Stomach (tissue), 9 donors: ENCODE results near the gene CCDC93. TPM values are rescaled to one million over a fixed set of nuclear protein-coding genes. Genes with fewer than 3 reads are reported as not detected.
A peak's percentile ranks its signal among the peaks of the same experiment; 100 is the strongest.
"Not testable (repeated sequence)": the region's sequence is repeated elsewhere in the genome, so short reads cannot be mapped to it uniquely, and the experiment has no call there.

Experiments used
- DNase-seq, 2 donors: peaks; one replicate each; pipeline versions ENCODE4 v3.0.0 to v3.0.0-alpha.2; 2013 to 2019
- H3K27ac ChIP-seq, 5 donors: fragments of 200-600 bp in 4 of 5; sonication (generic) in 4 of 5; one replicate each; pipeline ENCODE4 v1.5.1; 2013 to 2019; ENCODE audit warnings: mild to moderate bottlenecking in 1 of 5, moderate library complexity in 1 of 5
- H3K27me3 ChIP-seq, 3 donors: fragments of 200-600 bp; sonication (generic); one replicate each; pipeline ENCODE4 v1.5.1; 2017 to 2019; ENCODE audit warnings: mixed run types in 1 of 3
- H3K36me3 ChIP-seq, 4 donors: fragments of 200-600 bp; sonication (generic); 1 replicate in 3 of 4; 2 replicates in 1 of 4; pipeline ENCODE4 v1.5.1; 2016 to 2019
- H3K4me1 ChIP-seq, 4 donors: fragments of 200-600 bp; sonication (generic); one replicate each; pipeline ENCODE4 v1.5.1; 2016 to 2019
- H3K4me3 ChIP-seq, 4 donors: fragments of 200-600 bp; sonication (generic) in 3 of 4; one replicate each; pipeline ENCODE4 v1.5.1; 2016 to 2019; ENCODE audit warnings: mild to moderate bottlenecking in 1 of 4
- H3K9me3 ChIP-seq, 4 donors: fragments of 200-600 bp; sonication (generic); one replicate each; pipeline ENCODE4 v1.5.1; 2016 to 2019
- CTCF ChIP-seq, 7 experiments: fragments of 450-650 bp in 4 of 7; fragments of 200-600 bp in 3 of 7; sonication (generic) in 3 of 7; IDR thresholded peaks; one replicate each; pipeline ENCODE4 v1.5.1; 2016 to 2019; ENCODE audit warnings: antibody characterized with exemption in 7 of 7, control low read depth in 2 of 7, mild to moderate bottlenecking in 1 of 7
- EP300 ChIP-seq: sonication (generic); formaldehyde crosslinking; IDR thresholded peaks from one replicate; pipeline ENCODE4 v1.6.1; 2017; ENCODE audit warnings: antibody characterized with exemption
- POLR2A ChIP-seq, 4 donors: fragments of 450-650 bp; IDR thresholded peaks; one replicate each; pipeline ENCODE4 v1.6.1; 2016; ENCODE audit warnings: antibody characterized with exemption in 4 of 4, control low read depth in 2 of 4, mild to moderate bottlenecking in 1 of 4, moderate library complexity in 1 of 4
- POLR2AphosphoS5 ChIP-seq, 3 donors: sonication (generic); formaldehyde crosslinking; IDR thresholded peaks; one replicate each; pipeline ENCODE4 v1.6.1; 2016; ENCODE audit warnings: antibody characterized with exemption in 3 of 3
- WGBS, 5 donors: extraction: QIAGEN DNeasy Blood & Tissue Kit in 3 of 5; methylation state at CpG; one replicate each; pipeline versions ENCODE4 v1.1.5 to v1.1.7; 2013 to 2018; 5-methylcytosine and 5-hydroxymethylcytosine counted together
- intact Hi-C: fragments of 100-400 bp; cut with DNase I; formaldehyde crosslinking; loops from one replicate; pipeline ENCODE4 v1.15.1; 2023; ENCODE audit warnings: low total_unique reads
- polyA plus RNA-seq, 3 donors: library from polyadenylated mRNA; stranded (reverse); fragments of 200-250 nt; gene quantifications; one replicate each; pipeline ENCODE4 v1.2.3, GENCODE V29; 2013
- total RNA-seq, 5 donors: library from RNA; depleted of rRNA; stranded (reverse); fragments of >200 nt; gene quantifications; one replicate each; pipeline versions ENCODE4 v1.1.0 to v1.2.3, GENCODE V29; 2014 to 2016
- donor health status: healthy with polysubstance abuse.
- donor health status: Bipolar disorder and iron deficiency.
- donor health status: healthy.

CCDC93 gene
- total and polyA plus RNA-seq, 8 donors = 3.1 to 63.9 (median 24.3) TPM

GRCh38 chr2:117931266-117931665, 82.6 kb downstream of the CCDC93 start:
- TF ChIP-seq POLR2AphosphoS5 (IDR thresholded peaks at IDR 0.05) = no peak
- TF ChIP-seq EP300 = no peak
- no peak for TF ChIP-seq POLR2A (IDR thresholded peaks at IDR 0.05)
- no peak for TF ChIP-seq CTCF (IDR thresholded peaks at IDR 0.05)
- intact Hi-C loops = no loop called here
- Histone ChIP-seq H3K9me3 (no peaks in the 10 kb centered on the region), H3K36me3 (peaks cover 62 to 91% (median 88%) of the 10 kb centered on the region in 4 donors), H3K27me3 (no peaks in the 10 kb centered on the region), H3K4me1 (no peaks in the 10 kb centered on the region), H3K27ac (no peak overlapping the region), H3K4me3 (no peak overlapping the region)
- DNase-seq = no peak
- WGBS, 5 donors = 90 to 96% (median 95%) methylated on average over 4 of the region's 4 CpGs

DNA sequence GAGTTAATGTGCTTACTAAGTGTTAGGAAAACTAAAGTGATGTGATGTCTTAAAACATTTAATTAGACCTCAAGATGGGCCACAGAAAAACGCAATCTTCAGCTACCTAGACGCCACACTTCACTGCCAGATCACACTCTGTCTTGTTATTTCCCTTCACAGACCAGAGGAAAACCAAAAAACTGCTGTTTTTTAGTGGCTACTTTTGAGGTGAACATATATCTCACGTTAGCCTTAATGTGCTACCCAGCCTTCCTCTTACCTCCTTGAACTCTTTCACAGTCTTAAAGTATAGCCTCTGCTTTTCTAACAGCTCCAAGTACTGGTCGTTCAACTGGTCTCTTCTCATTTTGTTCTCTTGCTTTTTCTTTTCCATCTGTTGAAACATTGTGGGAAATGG, 83.1 kb downstream of the CCDC93 start:
- Histone ChIP-seq H3K9me3 (no peaks in the 10 kb centered on the region), H3K27ac (no peak overlapping the region), H3K4me1 (no peaks in the 10 kb centered on the region), H3K36me3 (peaks cover 57 to 87% (median 84%) of the 10 kb centered on the region in 4 donors), H3K4me3 (no peak overlapping the region), H3K27me3 (no peaks in the 10 kb centered on the region)
- no peak for TF ChIP-seq POLR2AphosphoS5 (IDR thresholded peaks at IDR 0.05)
- TF ChIP-seq CTCF (IDR thresholded peaks at IDR 0.05) = no peak
- TF ChIP-seq EP300 = no peak
- no peak for TF ChIP-seq POLR2A (IDR thresholded peaks at IDR 0.05)
- no peak for DNase-seq
- intact Hi-C loops = no loop called here
- 89 to 96% (median 94%) methylated on average over 4 of the region's 4 CpGs for WGBS, 5 donors

GRCh38 chr2:117923471-117923870, 90.4 kb downstream of the CCDC93 start:
- H3K4me3 ChIP-seq, H3K9me3 ChIP-seq, DNase-seq, H3K4me1 ChIP-seq, intact Hi-C loops, H3K27me3 ChIP-seq, H3K27ac ChIP-seq: not testable (repeated sequence)
- H3K36me3 ChIP-seq = peaks cover 41 to 87% (median 81%) of the 10 kb centered on the region in 4 donors
- 88 to 93% (median 91%) methylated on average over 9 of the region's 9 CpGs for WGBS, 5 donors

DNA sequence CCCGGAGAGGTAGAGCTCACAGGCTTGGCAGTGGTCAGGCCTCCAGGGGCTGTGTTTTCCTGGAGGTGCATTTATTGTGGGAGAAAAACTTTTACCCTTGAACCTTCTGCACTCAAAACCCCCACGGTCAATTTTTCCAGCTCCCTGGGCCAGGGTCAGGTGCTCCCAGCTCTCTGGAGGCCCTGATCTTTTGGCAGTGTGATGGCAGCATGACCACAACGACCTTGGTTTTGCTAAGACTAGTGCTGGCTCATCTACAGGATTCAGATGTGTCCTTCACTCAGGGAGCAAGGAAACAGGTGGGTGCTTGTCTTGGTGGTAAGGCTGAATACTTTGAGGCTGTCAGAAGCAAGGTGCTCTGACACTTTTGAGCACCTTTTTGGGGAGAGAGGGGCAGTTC, 92.3 kb downstream of the CCDC93 start:
- Histone ChIP-seq H3K36me3 (peaks cover 56 to 93% (median 88%) of the 10 kb centered on the region in 4 donors), H3K27me3 (no peaks in the 10 kb centered on the region), H3K4me3 (no peak overlapping the region), H3K27ac (no peak overlapping the region), H3K9me3 (no peaks in the 10 kb centered on the region), H3K4me1 (no peaks in the 10 kb centered on the region)
- 87 to 96% (median 90%) methylated on average over 3 of the region's 3 CpGs for WGBS, 5 donors
- DNase-seq = no peak
- TF ChIP-seq POLR2A (IDR thresholded peaks at IDR 0.05) (no peak), EP300 (no peak), CTCF (IDR thresholded peaks at IDR 0.05) (no peak), POLR2AphosphoS5 (IDR thresholded peaks at IDR 0.05) (no peak)
- intact Hi-C loops = no loop called here

DNA sequence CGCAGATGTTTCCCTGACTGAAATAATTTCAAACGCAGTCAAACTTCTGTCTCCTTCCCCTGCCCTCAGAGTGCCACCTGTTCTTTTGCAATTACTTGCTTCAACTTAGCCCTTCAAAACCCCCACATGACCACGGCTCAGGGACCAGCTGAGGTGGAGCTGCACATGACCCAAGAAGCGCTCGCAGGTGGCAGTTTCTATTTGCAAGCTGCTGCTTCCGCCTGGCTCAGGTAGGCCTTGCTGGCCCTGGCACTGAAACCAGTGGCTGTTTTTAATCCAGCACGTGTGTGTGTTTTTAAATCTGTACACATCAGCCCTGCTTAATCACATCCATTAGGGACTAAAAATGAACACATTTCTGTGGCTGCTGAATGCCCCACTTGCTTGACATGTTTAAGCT, 95.3 kb downstream of the CCDC93 start:
- peaks cover 61 to 96% (median 89%) of the 10 kb centered on the region in 4 donors for H3K36me3 ChIP-seq
- TF ChIP-seq POLR2A (IDR thresholded peaks at IDR 0.05) = no peak
- TF ChIP-seq EP300 = no peak
- peak overlapping the region in 1 of 5 donors; percentile 25 for H3K27ac ChIP-seq
- no peaks in the 10 kb centered on the region for H3K4me1 ChIP-seq
- H3K27me3 ChIP-seq = no peaks in the 10 kb centered on the region
- H3K4me3 ChIP-seq = no peak overlapping the region
- 88 to 90% (median 89%) methylated on average over 7 of the region's 7 CpGs for WGBS, 5 donors
- H3K9me3 ChIP-seq = peaks cover 0 to 4% (median 0%) of the 10 kb centered on the region in 4 donors
- peak in 1 of 2 donors; percentile 29 for DNase-seq
- intact Hi-C loops = no loop called here
